Measurements from ENCODE around the gene GPR142.
A peak's percentile ranks its signal among the peaks of the same experiment; 100 is the strongest.

The GPR142 gene

DNA sequence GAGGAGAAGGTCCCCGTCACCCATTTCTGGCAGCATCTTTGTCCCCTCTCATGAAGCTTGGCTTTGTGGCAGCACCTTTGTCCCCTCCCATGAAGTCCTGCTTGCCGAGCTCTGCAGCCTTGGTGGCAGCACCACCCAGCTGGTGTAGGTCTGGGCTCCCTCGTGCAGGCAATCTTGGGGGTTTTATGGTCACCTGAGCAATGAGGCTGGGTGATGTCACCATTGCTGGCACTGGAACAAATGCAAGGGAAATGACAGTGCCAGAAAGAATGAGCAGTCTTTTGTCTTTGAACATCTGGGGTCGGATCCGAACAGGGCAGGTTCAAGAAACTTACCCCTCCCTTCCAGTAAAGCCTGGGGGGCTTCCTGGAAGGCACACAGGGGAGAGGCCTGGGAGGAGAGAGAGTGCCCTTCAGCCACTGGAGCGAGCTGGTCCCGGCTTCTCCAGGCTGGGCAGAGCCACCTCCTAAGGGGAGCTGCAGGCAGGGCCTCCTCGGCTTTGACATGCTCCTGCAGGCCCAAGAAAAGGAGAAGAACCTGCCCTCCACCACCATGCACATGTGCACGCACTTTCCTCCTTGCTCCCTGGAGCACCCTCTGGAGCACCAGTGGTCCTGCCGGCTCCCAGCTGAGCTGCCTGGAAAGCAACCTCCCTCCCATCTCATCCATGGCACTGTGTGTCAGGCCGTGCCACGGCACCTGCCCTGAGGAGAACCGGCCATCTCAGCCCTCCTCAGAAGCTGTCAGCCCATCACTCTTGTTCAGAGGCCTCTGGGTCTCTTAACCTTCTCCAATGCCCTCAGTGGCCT, 21.7 kb upstream of the GPR142 start:
- DNase-seq = no peak

DNA sequence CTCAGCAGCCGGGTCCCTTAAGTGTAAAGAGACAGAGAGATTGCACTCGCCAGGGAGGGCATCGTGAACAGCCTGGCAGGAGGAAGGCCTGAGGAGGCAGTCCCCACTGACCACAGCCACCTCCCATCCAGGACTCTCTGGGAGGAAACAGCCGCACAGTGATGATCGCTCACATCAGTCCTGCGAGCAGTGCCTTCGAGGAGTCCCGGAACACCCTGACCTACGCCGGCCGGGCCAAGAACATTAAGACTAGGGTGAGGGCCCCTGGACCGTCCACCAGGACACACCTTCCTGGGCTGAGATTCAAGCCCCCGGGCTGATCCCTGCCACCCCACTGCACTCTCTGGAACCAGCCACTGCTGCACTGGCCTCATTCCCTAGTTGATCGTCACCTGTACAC, 19.7 kb upstream of the GPR142 start:
- DNase-seq = no peak

DNA sequence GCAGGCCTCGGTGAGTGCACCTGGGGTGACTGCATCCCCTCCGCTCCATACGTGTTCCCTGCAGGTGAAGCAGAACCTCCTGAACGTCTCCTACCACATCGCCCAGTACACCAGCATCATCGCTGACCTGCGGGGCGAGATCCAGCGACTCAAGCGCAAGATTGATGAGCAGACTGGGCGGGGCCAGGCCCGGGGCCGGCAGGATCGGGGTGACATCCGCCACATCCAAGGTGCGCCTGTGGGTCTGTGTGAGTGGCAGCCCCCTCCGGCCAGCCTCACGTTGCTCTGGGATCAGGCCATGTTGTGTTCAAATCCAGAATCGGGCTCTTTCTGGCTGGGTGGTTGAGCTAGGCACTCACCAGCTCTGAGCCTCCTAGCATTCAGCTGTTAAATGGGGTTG, 18.2 kb upstream of the GPR142 start:
- no peak for DNase-seq

DNA sequence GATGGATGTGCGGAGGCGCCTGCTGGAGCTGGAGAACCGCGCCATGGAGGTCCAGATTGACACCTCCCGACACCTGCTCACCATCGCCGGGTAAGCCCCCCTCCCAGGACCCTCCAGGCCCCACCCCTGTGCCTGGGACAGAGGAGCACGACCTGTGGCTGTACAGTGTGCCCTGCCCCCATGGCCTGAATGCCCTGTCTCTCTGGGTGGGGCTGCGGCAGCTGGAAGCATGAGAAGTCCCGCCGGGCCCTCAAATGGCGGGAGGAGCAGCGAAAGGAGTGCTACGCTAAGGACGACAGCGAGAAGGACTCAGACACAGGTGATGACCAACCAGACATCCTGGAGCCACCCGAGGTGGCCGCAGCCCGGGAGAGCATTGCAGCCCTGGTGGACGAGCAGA, 16.8 kb upstream of the GPR142 start:
- no peak for DNase-seq

DNA sequence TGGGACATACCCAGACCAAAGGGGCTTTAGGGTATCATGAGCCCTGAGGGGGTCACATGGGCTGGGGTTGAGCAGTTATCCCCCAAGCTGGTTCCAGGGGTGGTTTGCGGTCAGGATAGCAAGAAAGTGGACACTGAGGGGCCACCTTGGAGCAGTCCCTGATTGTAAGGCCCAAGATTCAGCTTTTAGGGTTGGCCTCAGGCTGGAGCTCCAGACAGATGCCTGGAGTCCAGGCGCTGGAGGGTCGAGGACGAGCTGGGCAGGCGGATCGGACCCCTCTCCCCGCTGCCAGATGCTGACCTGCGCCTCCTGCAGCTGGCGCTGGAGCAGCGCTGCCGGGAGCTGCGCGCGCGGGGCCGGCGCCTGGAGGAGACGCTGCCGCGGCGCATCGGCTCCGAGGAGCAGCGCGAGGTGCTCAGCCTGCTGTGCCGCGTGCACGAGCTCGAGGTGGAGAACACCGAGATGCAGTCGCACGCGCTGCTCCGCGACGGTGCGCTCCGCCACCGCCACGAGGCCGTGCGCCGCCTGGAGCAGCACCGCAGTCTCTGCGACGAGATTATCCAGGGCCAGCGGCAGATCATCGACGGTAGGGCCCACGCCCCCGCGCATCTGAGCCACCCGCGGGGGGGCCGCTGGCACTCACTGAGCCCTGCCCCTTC, 15.6 kb upstream of the GPR142 start:
- no peak for DNase-seq

DNA sequence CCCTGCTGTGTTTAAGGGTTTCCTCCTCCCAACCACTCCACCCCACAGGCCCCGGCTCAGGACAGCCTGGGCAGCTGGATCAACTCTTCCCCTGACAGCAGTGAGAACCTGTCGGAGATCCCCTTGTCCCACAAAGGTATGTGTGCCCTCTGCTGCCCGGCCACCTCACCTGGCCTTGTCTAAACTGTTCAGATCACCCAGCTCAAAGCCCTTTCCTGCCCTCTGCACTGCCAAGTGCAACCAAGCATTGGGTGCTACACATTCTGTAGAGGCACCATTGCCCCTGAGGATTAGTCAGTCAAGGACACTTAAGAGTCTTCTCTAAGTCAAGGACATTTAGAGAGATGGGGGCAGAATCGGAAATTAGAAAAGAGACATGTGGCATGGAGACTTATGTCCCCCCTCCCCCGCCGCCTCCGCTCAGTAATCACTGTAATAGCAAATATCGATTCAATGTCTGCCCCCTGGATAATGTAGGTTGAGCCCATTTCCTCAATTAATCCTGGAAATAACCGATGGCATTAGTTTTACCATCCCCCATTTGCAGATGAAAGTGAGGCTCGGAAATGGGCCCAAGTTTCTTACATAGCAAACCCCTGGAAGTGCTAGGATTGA, 13.8 kb upstream of the GPR142 start:
- DNase-seq = no peak

DNA sequence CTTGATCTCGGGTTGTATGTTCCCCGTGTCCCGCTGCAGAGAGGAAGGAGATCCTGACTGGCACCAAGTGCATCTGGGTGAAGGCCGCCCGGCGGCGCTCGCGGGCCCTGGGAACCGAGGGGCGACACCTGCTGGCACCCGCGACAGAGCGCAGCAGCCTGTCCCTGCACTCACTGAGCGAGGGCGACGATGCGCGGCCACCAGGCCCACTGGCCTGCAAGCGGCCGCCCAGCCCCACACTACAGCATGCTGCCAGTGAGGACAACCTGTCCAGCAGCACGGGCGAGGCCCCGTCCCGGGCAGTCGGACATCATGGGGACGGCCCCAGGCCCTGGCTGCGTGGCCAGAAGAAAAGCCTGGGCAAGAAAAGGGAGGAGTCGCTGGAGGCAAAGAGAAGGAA, 13.2 kb upstream of the GPR142 start:
- DNase-seq = peak; percentile 65 to 68

DNA sequence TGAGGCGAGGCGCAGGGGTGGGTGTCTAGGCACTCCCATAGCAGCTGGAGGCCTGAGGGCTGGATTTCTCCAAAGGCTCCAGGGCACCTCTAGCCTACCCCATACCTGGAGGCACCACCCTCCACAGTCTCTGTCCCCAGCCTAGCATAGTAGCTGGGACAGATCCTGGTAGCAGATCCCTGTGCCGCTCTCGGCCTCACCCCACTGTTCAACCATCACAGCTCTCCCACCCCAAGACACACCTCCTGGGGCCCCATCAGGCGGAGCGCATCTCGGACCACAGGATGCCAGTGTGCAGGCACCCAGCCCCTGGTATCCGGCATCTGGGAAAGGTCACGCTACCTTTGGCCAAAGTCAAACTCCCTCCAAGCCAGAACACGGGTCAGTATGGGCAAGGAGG, 12.7 kb upstream of the GPR142 start:
- no peak for DNase-seq

DNA sequence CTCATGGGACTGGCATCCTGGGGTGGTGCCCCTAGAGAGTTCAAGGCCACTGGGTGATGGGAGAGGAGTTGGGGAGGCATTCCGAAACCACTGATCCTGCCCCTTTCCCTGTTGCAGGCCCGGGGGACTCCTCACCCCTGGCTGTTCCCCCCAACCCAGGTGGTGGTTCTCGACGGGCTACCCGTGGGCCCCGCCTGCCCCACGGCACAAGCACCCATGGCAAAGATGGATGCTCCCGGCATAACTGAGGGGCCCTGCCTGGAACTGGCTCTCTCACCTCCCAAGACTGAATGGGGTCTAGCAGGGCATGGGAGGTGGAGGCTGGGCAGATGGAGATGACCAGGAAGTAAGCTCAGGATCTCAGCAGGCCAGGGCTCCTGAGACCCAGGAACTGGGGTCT, 12.2 kb upstream of the GPR142 start:
- DNase-seq = no peak

DNA sequence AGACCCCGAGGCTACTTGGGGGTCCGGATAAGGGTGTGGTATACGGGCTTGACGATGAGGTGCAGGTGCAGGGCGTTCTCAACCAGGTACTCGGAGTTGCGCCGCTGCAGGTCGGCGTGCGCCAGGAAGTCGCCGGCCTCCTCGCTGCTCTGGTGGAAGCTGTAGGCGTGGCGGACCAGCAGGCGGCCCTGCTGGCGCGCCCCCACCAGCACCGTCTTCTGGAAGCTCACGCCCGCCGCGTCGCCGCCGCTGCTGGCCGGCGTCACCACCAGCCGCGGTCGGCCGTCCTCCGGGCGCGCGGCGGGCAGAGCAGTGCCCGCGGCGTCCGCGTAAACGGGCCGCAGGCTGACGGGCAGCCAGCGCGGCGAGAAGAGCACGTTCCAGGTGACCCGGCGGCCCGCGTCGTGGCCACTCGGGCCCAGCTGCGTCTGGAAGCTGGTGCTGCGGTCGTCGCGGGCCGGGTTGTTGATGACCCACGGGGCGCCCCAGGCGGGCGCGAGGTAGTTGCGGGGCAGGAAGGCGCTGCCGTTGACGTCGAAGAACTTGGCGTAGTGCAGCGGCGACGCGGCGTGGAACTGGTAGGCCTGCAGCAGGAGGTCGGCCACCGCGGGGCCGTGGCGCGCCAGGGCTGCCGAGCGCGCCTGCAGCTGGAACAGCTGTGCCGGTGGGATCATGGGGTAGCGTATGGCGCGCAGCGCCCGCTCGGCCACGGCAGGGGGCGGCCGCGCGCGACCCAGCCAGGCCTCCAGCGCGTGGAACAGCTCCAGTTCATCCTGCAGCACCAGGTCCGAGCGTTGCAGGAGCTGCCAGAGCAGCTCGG, 10.4 kb upstream of the GPR142 start:
- no peak for DNase-seq

DNA sequence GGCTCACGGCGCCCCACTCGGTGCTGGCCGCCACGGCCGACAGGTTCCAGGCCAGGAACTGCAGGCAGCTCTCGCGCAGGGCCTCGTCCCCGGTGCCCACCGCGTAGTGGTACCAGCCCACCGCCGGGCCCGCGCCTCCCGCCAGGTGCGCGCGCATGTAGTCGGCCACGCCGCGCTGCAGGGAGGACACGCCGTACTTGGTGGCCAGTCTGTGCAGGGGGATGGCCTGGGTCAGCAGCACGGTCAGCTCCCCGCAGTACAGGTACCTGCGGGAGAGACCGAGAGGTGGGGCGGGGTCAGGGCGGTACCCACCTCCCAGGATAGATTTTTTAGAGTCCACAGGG, 9.9 kb upstream of the GPR142 start:
- DNase-seq = no peak

DNA sequence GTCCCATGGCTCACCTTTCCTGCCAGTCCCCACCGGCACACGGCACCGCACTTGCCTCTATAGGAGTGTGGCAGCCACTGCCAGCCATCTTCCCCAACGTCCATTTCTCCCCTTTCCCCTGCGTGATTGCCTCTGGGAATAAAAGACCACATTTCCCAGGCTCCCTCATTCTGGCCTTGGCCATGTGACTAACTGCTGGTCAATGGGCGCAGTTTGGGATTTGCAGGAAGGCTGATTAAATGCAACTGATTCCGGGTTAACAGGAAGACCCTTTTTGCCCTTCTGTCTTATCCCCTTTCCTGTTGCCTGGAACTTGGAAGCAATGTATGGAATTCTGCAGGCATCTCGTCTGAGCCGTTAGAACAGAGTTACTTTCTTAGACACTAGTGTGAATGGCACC, 8.6 kb upstream of the GPR142 start:
- no peak for DNase-seq

DNA sequence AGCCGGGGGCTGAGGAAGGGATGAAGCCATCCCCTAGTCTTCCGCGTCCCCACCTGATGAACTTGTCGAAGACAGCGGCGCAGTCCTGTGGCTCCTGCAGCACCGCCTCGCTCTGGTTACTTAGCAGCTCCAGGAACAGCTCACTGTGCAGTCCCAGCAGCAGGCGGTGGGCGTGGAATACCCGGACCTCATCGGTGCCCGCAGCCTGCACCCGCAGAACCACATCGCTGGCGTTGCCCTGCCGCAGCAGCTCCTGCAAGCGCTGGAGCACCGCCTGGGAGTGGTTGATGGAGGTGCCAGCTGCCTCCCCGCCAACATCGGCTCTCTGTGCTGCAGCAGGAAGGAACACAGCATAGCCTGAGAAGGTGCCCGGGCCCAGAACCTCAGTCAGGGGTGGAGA, 7.4 kb upstream of the GPR142 start:
- DNase-seq = no peak

DNA sequence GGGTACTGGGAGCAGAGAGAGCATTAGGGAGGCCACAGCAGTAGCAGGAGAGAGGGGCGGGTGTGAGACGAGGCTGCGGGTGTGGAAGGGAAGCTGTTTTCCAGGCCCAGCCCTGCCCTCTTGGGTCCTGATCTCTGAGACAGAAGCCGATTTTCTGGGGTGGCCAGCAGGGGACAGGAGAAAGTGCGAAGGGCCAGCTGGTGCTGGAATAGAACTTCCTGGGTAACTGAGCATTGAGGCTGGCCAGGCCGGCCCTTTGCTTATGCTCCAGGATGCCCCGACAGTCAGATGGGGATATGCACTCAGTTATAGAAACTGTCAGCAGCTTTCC, 6.4 kb upstream of the GPR142 start:
- DNase-seq = no peak

DNA sequence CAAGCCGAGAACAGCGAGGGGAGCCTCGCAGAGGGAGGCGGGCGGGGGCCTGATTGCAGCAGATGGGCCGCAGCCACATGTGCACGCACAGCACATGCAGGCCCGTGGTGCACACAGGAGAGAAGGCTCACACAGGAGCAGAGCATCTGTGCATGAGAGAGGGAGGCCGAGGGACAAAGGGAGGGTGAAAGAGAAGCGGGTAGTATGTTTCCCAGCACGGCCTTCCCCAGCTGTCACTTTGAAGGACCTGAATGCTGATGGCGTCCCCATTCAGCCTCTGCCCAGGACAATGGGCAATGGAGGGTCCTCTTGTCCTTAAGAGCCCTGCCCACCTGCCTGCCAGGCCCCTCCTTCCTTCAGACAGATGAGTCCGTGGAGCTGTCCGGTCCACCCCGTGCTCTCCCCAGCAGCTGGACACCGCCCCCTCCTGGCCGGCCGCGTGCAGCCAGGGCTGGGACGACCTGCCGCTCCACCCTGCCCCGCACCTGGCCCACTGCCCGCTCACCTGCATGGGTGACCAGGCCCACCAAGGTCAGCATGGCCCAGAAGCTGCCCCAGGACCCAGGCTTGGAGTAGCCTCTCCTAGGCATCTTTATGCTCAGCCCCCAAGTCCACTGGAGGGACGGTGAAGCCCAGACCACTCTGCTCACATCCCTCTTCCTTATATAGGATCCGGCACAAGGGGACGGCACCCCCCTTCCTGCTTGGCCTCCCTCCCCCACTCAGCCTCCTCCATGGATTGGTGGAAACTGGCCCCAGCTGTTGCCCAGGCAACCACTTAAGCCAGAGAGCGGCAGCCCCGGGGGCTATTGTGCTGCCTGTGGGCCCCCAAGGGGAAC, 5.9 kb upstream of the GPR142 start, which contains the start of gene BTBD17:
Gene BTBD17 (minus strand): TSS at position 639 of the 839 bp plus-strand sequence. CDS start 49 bp downstream, at position 590.
- DNase-seq = peak; percentile 34 to 49

DNA sequence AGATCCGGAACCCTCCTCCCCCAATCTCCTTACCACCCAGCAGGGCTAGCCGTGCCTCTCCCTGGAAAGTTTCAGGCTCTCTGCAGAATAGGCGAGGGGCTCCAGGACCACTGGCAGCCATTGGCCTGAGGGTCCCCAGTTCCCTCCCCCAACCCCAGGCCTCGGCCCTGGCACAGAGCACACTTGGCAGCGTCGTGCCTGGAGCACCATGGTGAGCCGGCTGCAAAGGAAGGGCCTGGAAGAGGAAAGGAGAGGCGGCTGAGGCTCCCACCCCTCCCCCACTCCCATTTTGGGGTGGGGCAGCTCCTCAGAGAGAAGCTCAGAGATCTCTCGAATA, 5.3 kb upstream of the GPR142 start:
- DNase-seq = no peak

DNA sequence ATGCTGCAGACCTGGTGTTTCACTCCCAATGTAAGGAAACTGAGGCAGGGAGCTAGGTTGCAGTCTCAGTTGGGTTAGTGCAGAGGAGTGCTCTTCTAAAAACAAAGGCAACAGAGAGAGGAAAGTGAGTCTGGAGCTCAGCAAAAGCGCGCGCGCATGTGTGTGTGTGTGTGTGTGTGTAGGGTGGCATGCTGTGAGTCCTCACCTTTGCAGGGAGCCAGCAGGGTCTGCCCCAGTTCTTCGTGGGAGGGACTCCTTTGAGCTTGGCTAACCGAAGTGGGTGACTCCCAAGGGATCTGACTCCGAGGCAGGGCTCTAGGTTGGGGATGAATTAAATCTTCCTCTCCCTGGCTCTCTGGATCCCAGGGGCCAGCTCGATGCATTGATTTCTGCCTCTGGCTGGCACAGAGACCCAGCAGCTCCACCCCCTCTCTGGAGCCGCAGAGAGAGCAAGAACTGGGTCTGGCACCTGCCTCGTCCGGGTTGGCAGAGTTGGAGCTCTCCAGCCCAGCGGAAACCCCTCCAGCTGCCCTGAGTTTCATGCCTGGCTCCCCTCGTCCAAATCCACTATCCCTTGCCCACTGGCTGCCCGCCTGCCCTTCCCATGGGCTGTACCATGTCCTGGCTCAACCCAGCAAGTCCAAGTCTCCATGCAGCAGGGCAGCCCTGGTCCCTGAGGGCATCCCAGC, 4.4 kb upstream of the GPR142 start:
- DNase-seq = no peak

DNA sequence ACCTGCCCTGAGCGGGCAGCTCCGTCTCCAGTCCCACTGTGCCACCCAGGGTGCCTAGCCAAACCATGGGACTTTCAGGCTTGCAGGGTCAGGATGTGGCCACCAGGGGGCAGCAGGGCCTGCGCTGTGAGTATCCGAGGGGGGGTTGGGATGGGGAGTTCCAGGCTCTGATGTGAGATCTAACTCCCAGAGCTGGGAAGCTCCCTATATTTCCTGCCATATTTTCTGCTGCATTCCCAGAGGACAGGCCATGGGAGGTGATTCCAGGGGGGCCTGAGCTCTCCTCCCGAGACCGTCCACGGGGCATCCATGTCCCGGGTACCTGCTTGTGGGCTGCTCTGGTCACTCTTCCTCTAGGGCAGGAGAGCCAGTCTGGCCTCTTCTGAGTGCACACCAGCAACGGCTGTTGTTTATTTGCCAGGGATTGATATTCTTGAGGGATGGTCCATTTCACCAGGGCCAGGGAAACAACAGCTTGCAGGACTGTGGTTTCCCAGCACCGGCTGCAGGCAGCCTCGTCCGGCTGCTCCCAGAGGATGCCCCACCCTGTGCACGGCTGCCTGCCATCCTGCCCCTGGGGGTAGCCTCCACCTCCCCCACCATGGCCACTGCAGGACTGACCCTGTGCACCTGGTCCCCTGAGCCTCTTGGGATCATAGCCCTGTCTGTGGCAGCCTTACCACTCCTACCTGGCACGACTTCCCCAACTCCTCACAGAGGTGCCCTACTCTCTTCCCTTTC, 1.2 kb downstream of the GPR142 start:
- peak; percentile 70 to 75 for DNase-seq

DNA sequence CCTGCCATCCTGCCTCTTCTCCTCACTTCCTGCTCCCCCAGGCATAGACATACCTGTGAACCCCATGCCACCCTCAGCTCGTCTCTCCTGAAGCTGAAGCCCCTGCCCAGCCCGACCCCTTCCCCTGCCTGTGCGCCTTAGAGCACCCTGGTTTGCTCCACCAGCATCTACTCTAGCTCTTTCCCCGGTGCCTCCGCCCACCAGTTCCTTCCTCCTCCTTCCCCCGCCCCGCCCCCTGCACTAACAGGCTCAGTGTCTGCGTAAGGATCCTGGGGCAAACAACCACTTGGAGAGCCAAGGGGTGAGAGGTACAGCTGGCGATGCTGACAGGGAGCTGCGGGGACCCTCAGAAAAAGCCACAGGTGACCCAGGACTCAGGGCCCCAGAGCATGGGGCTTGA, 1.9 kb downstream of the GPR142 start:
- peak; percentile 43 to 49 for DNase-seq

DNA sequence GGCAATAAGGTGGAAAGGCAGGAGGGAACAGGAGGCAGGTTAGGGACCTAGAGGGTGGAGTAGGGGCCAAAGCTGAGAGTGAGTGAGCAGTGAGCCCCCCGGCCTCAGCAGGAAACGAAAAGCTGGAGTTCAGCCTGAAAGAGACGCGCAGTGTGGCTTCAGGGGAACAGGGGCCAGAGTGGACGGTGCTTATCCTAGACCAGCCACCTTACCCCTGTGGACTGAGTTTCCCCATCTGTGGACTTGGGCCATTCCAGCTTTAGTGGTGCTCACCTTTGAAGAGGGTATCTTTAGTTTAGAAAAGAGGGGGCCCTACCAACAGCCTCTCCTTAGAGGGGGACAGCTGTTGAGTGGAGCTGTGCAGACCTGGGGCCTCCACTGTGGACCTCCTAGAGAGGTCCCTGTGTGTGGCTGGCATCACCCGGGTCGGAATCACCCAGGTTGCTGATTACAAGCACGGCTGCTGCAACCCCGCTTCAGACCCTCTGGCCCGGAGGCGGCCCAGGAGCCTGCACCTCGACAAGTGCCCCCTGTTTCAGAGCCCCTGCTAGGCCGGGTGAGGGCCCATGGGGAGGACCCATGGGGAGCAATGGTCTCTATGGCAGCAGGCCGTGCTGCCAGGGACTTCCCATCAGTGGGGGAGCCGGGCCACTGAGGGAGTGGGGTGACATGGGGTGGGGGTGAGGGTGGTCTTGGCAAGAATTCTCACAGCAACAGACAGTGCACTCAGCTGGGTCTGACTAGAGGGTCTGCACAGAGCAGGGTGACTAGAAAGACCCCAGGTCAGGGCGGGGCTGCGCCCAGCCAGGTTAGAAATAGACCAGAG, 2.6 kb downstream of the GPR142 start:
- no peak for DNase-seq

All from stimulated activated CD4-positive, alpha-beta T cell treated with anti-CD3 and anti-CD28 coated beads, Interleukin-2, amount 100 ng/mL, for 48 hours (primary cell).